Measurements from ENCODE around the gene CPA2. TPM values are rescaled to one million over a fixed set of nuclear protein-coding genes. Genes with fewer than 3 reads are reported as not detected.

The CPA2 gene
- total and polyA plus RNA-seq, 4 donors: 0.38 to 2.8 (median 0.86) TPM

DNA sequence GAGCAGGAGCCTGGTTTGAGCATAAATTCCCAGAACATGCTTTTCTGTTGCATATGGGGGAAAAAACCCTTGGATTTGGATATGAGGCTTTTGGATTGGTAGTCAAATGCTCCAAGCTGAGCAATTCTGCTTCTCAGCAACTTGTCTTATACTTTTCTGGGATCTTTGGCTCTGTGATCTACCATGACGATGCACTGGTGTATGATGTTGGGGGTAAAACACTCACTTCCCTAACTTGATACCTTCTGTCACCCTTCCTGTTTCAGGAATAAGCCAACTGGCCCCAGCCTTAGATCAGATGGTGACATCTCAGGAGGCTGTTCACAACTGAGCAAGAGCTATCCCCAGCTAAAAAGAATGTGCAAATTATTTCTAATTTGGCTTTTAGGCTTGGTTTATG is 13.2 kb downstream of the CPA2 start:
- intact Hi-C loops (cut with DNase I): loop anchor here (5.0 to 10.0 kb wide), 4 partner anchors 117 to 385 kb away; partner anchors contain the start of genes CEP41 (in 2 of the 2), COPG2 (in 1 of the 2) and MEST (in 1 of the 2)
- WGBS, 2 donors: 96 to 97% methylated on average over 1 of the region's 1 CpG
- ATAC-seq (ENCODE audit: low FRiP score) (no peak), DNase-seq (no peak)
- Histone ChIP-seq H3K9me3 (ENCODE audit: control insufficient read depth, low read length) (no peaks in the 10 kb centered on the region), H3K27me3 (ENCODE audit: control insufficient read depth in 1 of 2, insufficient read depth in 2 of 2, low read length in 1 of 2) (no peaks in the 10 kb centered on the region), H3K27ac (ENCODE audit: low read depth in 1 of 2, low read length in 2 of 2) (no peak overlapping the region), H3K4me3 (ENCODE audit: low read length in 2 of 2) (no peak overlapping the region), H3K36me3 (ENCODE audit: control insufficient read depth in 1 of 2, insufficient read depth in 2 of 2, low read length in 1 of 2) (no peaks in the 10 kb centered on the region), H3K4me1 (ENCODE audit: control insufficient read depth in 1 of 2, insufficient read depth in 2 of 2, low read length in 2 of 2) (no peaks in the 10 kb centered on the region)

DNA sequence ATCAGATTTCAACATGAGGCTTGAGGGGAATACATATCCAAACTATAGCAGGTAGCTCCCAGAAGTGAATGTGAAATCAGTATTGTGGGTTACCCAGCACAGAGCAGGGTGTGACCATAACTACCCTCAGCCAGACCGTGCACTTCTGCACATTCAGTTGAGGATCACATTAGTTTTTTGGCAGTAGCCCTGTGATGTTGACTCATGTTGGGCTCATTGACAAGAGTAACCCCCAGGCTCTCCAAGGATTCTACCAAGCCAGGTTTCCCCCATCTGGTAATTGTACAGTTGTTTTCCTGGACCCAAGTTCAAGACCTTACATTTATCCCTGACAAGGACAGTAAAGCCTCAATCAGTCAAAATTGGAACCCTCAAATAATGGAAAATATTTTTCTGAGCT is 14.6 kb downstream of the CPA2 start:
- no peaks in the 10 kb centered on the region for H3K27me3 ChIP-seq (ENCODE audit: control insufficient read depth in 1 of 2, insufficient read depth in 2 of 2, low read length in 1 of 2)
- ATAC-seq (ENCODE audit: low FRiP score): peak; percentile 21
- DNase-seq: no peak
- H3K36me3 ChIP-seq (ENCODE audit: control insufficient read depth in 1 of 2, insufficient read depth in 2 of 2, low read length in 1 of 2): no peaks in the 10 kb centered on the region
- WGBS, 2 donors: 0 to 9% methylated on average over 1 of the region's 1 CpG
- intact Hi-C loops (cut with DNase I): no loop called here
- no peak overlapping the region for H3K27ac ChIP-seq (ENCODE audit: low read depth in 1 of 2, low read length in 2 of 2)
- H3K9me3 ChIP-seq (ENCODE audit: control insufficient read depth, low read length): no peaks in the 10 kb centered on the region
- H3K4me3 ChIP-seq (ENCODE audit: low read length in 2 of 2): no peak overlapping the region
- no peaks in the 10 kb centered on the region for H3K4me1 ChIP-seq (ENCODE audit: control insufficient read depth in 1 of 2, insufficient read depth in 2 of 2, low read length in 2 of 2)

DNA sequence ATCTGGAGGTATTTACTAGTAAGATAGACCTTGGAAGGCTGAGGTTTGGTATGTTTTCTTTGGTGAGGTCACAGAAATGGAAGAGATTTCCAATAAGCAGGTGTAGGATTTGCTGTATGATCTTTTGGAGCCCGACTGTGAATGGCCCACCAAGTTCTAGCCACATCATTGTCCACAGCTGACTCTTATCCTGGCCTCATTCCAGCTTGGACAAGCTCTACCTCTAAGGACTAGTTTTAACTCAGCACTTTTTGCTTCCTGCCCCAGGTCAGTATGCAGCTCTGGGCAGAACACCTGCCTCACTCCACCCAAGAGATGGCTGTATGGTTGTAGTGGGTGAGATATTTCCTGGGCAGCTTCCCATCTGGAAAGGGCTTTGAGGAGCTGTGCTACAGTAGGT is 20.2 kb downstream of the CPA2 start:
- H3K36me3 ChIP-seq (ENCODE audit: control insufficient read depth in 1 of 2, insufficient read depth in 2 of 2, low read length in 1 of 2): no peaks in the 10 kb centered on the region
- DNase-seq: no peak
- no peaks in the 10 kb centered on the region for H3K9me3 ChIP-seq (ENCODE audit: control insufficient read depth, low read length)
- no peaks in the 10 kb centered on the region for H3K27me3 ChIP-seq (ENCODE audit: control insufficient read depth in 1 of 2, insufficient read depth in 2 of 2, low read length in 1 of 2)
- intact Hi-C loops (cut with DNase I): no loop called here
- no peak overlapping the region for H3K27ac ChIP-seq (ENCODE audit: low read depth in 1 of 2, low read length in 2 of 2)
- no peak for ATAC-seq (ENCODE audit: low FRiP score)
- no peak overlapping the region for H3K4me3 ChIP-seq (ENCODE audit: low read length in 2 of 2)
- WGBS, 2 donors: 65 to 68% methylated on average over 1 of the region's 1 CpG
- H3K4me1 ChIP-seq (ENCODE audit: control insufficient read depth in 1 of 2, insufficient read depth in 2 of 2, low read length in 2 of 2): peaks cover 0 to 4% of the 10 kb centered on the region in 2 donors

DNA sequence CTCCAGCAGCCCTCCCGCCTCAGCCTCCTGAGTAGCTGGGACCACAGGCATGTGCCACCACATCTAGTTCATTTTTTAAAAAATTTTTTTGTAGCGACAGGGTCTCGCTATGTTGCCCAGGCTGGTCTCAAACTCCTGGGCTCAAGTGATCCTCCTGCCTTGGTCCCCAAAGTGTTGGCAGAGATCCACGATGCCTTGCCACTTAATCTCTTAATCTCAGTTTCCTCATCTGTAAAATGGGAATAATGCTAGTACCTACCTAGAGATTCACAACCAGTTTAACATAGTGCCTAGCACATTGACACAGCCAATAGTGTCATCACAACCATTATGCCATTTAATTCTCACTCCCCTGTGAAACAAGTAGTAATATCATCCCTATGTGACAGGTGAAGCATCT is 21.5 kb downstream of the CPA2 start:
- WGBS, 2 donors: 93 to 94% methylated on average over 4 of the region's 4 CpGs
- Histone ChIP-seq H3K9me3 (ENCODE audit: control insufficient read depth, low read length) (no peaks in the 10 kb centered on the region), H3K4me1 (ENCODE audit: control insufficient read depth in 1 of 2, insufficient read depth in 2 of 2, low read length in 2 of 2) (peaks cover 0 to 4% of the 10 kb centered on the region in 2 donors), H3K4me3 (ENCODE audit: low read length in 2 of 2) (no peak overlapping the region), H3K27me3 (ENCODE audit: control insufficient read depth in 1 of 2, insufficient read depth in 2 of 2, low read length in 1 of 2) (no peaks in the 10 kb centered on the region), H3K27ac (ENCODE audit: low read depth in 1 of 2, low read length in 2 of 2) (no peak overlapping the region), H3K36me3 (ENCODE audit: control insufficient read depth in 1 of 2, insufficient read depth in 2 of 2, low read length in 1 of 2) (no peaks in the 10 kb centered on the region)
- DNase-seq (no peak), ATAC-seq (ENCODE audit: low FRiP score) (no peak)
- intact Hi-C loops (cut with DNase I): no loop called here

DNA sequence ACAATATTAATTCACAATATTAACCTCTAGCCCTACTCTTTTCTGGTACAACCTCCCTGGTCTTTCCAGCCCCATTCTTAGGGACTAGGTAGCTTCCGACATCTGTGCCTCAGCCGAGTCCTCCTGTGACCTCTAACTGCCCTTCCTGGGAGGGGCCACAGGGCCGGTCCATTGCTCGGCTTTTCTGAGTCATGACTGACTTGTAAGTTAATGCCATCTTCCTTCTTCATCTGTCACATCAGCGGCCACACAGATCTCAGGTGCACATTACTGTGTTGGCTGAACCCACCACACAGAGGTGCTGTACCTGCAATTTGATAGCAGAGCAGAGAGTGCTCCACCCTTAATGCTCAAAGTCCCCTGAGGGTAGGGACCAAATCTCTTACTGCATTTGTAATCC is 22.2 kb downstream of the CPA2 start:
- ATAC-seq (ENCODE audit: low FRiP score) (no peak), DNase-seq (no peak)
- Histone ChIP-seq H3K27me3 (ENCODE audit: control insufficient read depth in 1 of 2, insufficient read depth in 2 of 2, low read length in 1 of 2) (no peaks in the 10 kb centered on the region), H3K36me3 (ENCODE audit: control insufficient read depth in 1 of 2, insufficient read depth in 2 of 2, low read length in 1 of 2) (no peaks in the 10 kb centered on the region), H3K27ac (ENCODE audit: low read depth in 1 of 2, low read length in 2 of 2) (no peak overlapping the region), H3K9me3 (ENCODE audit: control insufficient read depth, low read length) (no peaks in the 10 kb centered on the region), H3K4me3 (ENCODE audit: low read length in 2 of 2) (no peak overlapping the region), H3K4me1 (ENCODE audit: control insufficient read depth in 1 of 2, insufficient read depth in 2 of 2, low read length in 2 of 2) (peaks cover 0 to 4% of the 10 kb centered on the region in 2 donors)
- WGBS, 2 donors: 88 to 89% methylated on average over 5 of the region's 5 CpGs
- intact Hi-C loops (cut with DNase I): no loop called here

DNA sequence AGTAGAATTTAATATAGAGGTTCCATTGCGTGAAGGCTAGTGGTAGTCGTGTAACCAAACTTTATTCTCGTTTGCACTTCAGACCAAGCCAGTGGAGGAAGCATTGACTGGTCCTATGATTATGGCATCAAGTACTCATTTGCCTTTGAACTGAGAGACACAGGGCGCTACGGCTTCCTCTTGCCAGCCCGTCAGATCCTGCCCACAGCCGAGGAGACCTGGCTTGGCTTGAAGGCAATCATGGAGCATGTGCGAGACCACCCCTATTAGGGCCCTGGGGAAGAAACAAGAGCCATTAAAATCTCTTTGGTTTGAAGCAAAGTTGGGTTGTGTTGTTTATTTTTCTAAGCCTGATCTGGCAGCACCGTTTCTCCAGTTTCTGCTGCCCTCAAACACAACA is 22.8 kb downstream of the CPA2 start:
- DNase-seq (no peak), ATAC-seq (ENCODE audit: low FRiP score) (no peak)
- no peaks in the 10 kb centered on the region for H3K27me3 ChIP-seq (ENCODE audit: control insufficient read depth in 1 of 2, insufficient read depth in 2 of 2, low read length in 1 of 2)
- 82 to 83% methylated on average over 9 of the region's 9 CpGs for WGBS, 2 donors
- H3K36me3 ChIP-seq (ENCODE audit: control insufficient read depth in 1 of 2, insufficient read depth in 2 of 2, low read length in 1 of 2): no peaks in the 10 kb centered on the region
- H3K27ac ChIP-seq (ENCODE audit: low read depth in 1 of 2, low read length in 2 of 2): no peak overlapping the region
- intact Hi-C loops (cut with DNase I): no loop called here
- H3K9me3 ChIP-seq (ENCODE audit: control insufficient read depth, low read length): no peaks in the 10 kb centered on the region
- no peak overlapping the region for H3K4me3 ChIP-seq (ENCODE audit: low read length in 2 of 2)
- peaks cover 0 to 4% of the 10 kb centered on the region in 2 donors for H3K4me1 ChIP-seq (ENCODE audit: control insufficient read depth in 1 of 2, insufficient read depth in 2 of 2, low read length in 2 of 2)

DNA sequence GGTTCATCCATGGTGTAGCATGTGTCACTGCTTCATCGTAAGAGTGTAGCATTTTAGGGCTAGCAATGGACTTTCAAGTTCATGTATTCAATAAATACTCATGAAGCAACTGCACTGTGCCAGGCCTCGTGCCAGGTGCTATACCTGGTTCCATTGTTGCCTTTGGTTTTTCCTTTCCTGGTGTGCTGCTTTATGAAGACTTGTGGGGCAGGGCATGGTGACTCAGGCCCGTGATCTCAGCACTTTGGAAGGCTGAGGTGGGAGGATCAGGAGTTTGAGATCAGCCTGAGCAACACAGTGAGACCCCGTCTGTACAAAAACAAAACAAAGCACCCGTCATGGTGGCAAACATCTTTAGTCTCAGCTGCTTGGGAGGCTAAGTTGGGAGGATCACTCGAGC is 24.1 kb downstream of the CPA2 start:
- peaks cover 0 to 4% of the 10 kb centered on the region in 2 donors for H3K4me1 ChIP-seq (ENCODE audit: control insufficient read depth in 1 of 2, insufficient read depth in 2 of 2, low read length in 2 of 2)
- 66 to 73% methylated on average over 6 of the region's 6 CpGs for WGBS, 2 donors
- intact Hi-C loops (cut with DNase I): loop anchor here (5.0 kb wide), 2 partner anchors 72 to 152 kb away; partner anchors contain the start of gene CEP41 (in 1 of the 2)
- H3K36me3 ChIP-seq (ENCODE audit: control insufficient read depth in 1 of 2, insufficient read depth in 2 of 2, low read length in 1 of 2): no peaks in the 10 kb centered on the region
- ATAC-seq (ENCODE audit: low FRiP score): no peak
- no peaks in the 10 kb centered on the region for H3K27me3 ChIP-seq (ENCODE audit: control insufficient read depth in 1 of 2, insufficient read depth in 2 of 2, low read length in 1 of 2)
- H3K4me3 ChIP-seq (ENCODE audit: low read length in 2 of 2): no peak overlapping the region
- no peak for DNase-seq
- no peaks in the 10 kb centered on the region for H3K9me3 ChIP-seq (ENCODE audit: control insufficient read depth, low read length)
- H3K27ac ChIP-seq (ENCODE audit: low read depth in 1 of 2, low read length in 2 of 2): no peak overlapping the region

DNA sequence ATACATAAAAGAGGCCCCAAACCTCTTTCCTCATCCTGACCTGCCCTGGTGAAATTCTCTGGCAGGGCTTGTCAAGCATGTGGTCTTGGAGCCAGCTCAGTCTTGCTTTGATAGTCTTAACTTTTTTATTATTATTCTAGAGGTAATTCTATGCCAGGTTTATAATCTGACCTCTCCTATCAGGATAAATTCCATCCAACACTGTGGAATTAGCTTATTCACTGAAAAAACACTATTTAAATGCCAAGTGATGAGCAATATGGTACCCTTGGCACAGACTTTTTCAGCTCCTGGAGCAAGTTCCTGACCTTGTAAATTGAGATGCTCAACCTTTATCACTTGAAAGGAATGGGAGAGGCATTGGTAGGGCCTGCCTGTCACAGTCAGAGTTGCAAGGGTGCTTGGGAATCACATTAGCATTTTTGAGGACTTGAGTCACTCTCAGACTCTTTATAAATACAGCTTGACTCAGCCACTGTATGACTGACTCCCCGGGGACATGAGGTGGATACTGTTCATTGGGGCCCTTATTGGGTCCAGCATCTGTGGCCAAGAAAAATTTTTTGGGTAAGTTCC is 26.1 kb downstream of the CPA2 start, which contains the start of gene CPA4:
Gene CPA4, plus strand, starts transcription at position 480 of the 576 bp plus-strand sequence. Its CDS starts 20 bp downstream, at position 500.
- Histone ChIP-seq H3K36me3 (ENCODE audit: control insufficient read depth in 1 of 2, insufficient read depth in 2 of 2, low read length in 1 of 2) (no peaks in the 10 kb centered on the region), H3K4me1 (ENCODE audit: control insufficient read depth in 1 of 2, insufficient read depth in 2 of 2, low read length in 2 of 2) (peaks cover 0 to 4% of the 10 kb centered on the region in 2 donors), H3K27me3 (ENCODE audit: control insufficient read depth in 1 of 2, insufficient read depth in 2 of 2, low read length in 1 of 2) (no peaks in the 10 kb centered on the region), H3K9me3 (ENCODE audit: control insufficient read depth, low read length) (no peaks in the 10 kb centered on the region), H3K4me3 (ENCODE audit: low read length in 2 of 2) (no peak within 1 kb of the TSS), H3K27ac (ENCODE audit: low read depth in 1 of 2, low read length in 2 of 2) (peak within 1 kb of the TSS; percentile 58 to 93)
- peak; percentile 87 for ATAC-seq (ENCODE audit: low FRiP score)
- DNase-seq: peak; percentile 74 to 82
- 0 to 5% methylated on average over 1 of the region's 1 CpG for WGBS, 2 donors
- intact Hi-C loops (cut with DNase I): loop anchor here (2.0 to 5.0 kb wide), 3 partner anchors 18 to 150 kb away; partner anchors contain the start of gene CEP41 (in 1 of the 2)

DNA sequence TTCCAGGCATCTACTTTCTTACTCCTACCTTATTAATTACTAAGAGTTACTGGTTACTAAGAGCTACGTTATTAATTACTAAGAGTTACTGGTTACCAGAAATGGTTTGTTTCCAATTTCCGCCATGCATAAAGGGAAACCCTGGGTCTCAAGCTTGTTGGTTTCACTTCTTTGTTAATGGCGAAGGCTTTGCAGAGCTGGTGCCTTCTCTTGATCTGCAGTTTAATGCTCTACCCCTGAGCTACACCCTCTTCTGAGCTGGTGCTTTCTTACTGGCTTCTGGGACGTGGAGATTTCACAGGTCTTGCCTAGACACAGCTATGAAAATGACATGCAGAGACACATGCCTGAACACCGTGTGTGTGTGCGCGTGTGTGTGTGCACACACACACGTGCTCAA is 26.9 kb downstream of the CPA2 start:
- Histone ChIP-seq H3K27me3 (ENCODE audit: control insufficient read depth in 1 of 2, insufficient read depth in 2 of 2, low read length in 1 of 2) (no peaks in the 10 kb centered on the region), H3K9me3 (ENCODE audit: control insufficient read depth, low read length) (no peaks in the 10 kb centered on the region), H3K27ac (ENCODE audit: low read depth in 1 of 2, low read length in 2 of 2) (peak overlapping the region; percentile 58 to 93), H3K4me1 (ENCODE audit: control insufficient read depth in 1 of 2, insufficient read depth in 2 of 2, low read length in 2 of 2) (peaks cover 0 to 4% of the 10 kb centered on the region in 2 donors), H3K4me3 (ENCODE audit: low read length in 2 of 2) (no peak overlapping the region), H3K36me3 (ENCODE audit: control insufficient read depth in 1 of 2, insufficient read depth in 2 of 2, low read length in 1 of 2) (no peaks in the 10 kb centered on the region)
- ATAC-seq (ENCODE audit: low FRiP score): no peak
- WGBS, 2 donors: 65 to 76% methylated on average over 8 of the region's 8 CpGs
- intact Hi-C loops (cut with DNase I): loop anchor here (2.0 to 5.0 kb wide), 3 partner anchors 19 to 149 kb away; partner anchors contain the start of gene CEP41 (in 1 of the 2)
- no peak for DNase-seq

All from aorta (tissue), 5 donors.